NCI-H1436 treated with DMSO at 0.1 percent for 48 hours (cell line): ENCODE data around the gene BEGAIN.

Experiments used
- DNase-seq: peaks from one replicate; lab custom pipeline; 2025; lab: John Stamatoyannopoulos, UW

BEGAIN gene

GRCh38 chr14:100615736-100616695 lies 28.8 kb upstream of the BEGAIN start:
- DNase-seq: no peak

- DNase-seq: no peak
Measured at GRCh38 chr14:100614803-100615202, 27.6 kb upstream of the BEGAIN start.

DNA sequence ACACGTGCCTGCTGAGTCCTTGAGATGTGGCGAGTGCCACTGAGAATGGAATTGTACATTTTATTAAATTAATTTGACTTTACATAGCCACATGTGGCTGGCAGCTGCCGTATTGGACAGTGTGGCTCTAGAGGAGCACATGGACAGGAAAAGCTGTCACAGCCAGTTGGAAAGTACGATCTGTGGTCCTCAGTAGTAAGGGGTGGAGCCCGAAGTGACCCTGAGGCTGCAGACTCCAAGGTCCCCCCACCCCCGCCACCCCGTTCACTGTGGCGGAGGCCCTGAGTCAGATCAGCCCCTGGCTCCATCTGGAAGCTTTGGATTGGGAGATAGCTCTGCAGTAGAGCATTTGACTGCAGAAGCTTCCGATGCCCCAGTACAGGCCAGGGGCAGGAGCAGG lies 25.8 kb upstream of the BEGAIN start:
- DNase-seq: no peak

GRCh38 chr14:100611811-100612480 lies 24.7 kb upstream of the BEGAIN start:
- DNase-seq: no peak

DNA sequence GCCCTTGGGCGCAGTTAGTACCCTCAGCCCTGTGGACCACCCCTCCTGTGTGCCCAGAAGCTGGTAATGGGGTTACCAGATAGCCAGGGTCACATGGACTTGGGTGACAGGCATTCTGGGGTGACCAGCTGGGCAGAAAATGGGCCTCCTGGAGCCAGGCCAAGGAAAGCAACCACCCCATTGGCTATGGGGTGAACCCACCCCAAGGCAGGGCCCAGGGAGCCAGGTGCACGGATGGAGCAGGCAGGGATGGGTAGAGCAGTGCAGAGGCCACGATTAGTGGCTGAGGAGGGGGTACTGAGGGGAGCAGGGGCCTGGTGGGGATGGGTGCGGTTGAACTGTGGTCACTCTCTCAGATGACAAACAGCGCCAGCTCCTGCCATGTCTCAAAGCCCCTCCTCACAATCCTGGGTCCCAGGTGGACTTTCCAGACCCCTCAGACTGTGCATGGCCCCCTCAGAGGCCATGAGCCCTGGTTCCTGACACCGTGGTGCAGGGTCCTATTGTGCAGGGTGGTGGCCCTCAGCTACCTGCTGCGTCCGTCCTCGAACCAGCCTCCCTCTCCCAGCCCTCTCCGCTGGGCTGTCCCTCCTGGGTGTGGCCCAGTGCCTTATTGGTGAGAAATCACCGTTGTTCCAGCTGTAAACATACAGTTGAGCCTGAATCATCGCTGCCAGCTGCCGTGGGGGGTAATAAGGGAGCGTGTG lies 23.4 kb upstream of the BEGAIN start:
- DNase-seq: no peak

DNA sequence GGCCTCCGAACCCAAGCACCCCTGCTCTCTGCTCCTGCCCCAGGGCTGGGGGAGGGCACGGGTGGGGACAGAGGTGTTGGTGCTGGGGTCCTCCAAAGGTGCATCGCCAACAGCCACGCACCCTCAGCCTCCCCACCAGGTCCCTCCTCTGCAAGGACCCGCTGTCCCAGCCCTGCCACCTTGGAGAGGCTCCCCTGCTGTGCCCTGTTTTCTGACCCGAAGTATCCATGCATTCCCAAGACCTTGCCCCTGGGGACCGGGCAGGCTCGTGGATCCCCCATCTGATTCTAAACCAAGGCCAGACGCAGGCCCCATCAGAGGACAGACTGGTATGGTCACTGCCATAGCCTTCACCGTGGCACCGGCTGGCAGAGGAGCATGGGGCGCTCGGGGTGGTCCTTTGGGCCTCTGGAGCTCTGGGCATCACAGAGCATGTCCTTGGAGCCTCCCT lies 22.7 kb upstream of the BEGAIN start:
- no peak for DNase-seq

DNA sequence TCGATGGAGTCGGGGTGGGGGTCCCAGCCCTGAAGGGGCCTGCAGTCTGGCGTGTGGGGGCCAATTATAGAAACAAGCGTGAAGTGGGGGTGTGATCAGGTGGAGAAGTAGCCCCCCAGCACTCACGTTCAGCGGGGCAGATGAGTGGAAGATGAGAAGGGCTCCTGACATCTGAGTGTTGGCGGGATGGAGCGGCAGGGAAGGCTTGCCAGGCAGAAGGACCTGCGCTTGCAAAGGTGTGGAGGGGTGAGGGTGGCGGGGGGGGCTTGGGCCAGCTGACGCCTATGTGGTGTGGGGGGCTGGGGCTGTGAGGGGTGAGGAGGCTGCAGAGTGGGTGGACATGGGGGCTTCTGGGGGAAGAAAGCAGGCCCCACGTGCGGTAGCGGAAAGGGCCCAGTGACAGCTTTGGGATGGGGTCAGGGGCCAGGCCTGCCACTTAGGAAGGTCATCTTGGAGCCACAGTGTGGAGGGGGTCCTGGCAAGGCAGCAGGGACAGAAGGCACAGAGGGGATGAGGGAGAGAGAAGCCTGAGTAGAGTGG lies 22.2 kb upstream of the BEGAIN start:
- no peak for DNase-seq

GRCh38 chr14:100608586-100609330 lies 21.5 kb upstream of the BEGAIN start:
- DNase-seq: no peak

DNA sequence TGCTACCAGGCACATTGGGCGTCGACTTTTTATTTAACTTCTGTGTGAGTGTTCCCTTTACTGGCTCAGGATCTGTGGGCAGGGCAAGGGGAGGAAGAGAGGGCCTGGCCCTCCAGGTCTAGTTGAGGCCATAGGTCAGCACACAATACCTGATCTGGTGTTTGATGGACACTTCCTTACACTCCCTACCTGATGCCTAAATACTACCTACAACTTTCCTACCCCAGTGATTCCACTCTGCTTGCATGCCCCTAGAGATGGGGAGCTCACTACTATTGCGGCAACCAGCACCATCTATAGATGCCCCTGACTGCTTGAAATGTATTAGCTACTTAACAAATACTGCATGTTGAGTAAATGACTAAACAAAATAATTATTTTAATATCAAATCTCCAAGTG lies 20.8 kb upstream of the BEGAIN start:
- no peak for DNase-seq

DNA sequence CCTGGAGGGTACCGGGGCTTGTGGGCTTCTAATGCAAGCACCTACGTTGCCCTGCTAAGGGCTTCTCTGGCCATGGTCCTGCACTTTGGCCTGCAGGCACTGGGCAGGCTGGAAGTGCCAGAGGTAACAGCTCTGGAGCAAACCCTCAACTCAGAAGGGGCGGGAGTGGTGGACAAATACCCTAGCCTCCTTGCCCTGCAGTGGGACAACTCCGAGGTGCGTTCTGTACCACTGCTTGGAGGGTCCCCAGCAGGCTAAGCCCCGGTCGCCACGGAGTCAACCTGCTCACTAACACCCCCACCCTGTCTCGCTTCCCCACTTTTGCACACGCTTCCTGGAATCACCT lies 20.4 kb upstream of the BEGAIN start:
- no peak for DNase-seq

DNA sequence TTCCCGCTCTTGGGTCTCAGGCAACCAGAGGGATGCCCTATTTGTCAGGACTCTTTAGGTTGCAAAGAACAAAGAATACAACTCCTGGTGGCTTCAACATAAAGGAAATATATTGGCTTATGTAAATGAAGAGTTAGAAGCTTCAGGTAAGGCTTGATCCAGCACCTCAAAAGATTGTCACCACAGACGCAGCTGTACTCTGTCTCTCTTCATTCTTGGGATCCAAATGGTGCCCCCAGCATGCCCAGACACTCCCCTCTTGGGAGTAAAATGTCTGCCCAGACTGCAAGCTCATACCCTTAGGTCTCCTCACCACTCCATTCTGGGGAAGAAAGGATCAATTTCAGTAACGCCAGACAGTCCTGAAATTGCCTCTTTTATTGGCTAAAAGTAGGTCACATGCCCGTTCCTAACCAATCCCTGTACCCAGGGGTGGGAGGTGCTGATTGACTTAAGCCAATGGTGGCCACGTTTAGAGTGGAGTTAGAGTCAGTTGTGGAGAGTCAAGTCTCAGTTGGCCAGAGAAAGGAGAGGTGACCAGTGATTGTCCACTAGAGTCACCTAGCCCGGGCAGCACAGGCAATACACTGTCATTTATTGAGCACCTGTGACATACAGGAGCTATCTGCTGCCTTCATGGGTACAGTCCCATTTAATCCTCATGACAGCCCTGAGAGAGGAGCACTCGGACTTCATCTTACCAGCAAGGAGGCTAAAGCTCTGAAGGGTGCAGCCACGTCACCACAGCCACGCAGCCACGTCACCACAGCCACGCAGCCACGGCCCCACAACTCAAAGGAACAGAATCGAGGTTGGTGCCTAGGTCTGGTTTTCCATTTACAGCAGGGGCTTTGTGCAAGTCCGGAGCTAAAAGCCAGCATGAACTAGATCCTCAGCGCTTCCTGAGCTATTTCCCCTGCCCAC lies 19.7 kb upstream of the BEGAIN start:
- no peak for DNase-seq

DNA sequence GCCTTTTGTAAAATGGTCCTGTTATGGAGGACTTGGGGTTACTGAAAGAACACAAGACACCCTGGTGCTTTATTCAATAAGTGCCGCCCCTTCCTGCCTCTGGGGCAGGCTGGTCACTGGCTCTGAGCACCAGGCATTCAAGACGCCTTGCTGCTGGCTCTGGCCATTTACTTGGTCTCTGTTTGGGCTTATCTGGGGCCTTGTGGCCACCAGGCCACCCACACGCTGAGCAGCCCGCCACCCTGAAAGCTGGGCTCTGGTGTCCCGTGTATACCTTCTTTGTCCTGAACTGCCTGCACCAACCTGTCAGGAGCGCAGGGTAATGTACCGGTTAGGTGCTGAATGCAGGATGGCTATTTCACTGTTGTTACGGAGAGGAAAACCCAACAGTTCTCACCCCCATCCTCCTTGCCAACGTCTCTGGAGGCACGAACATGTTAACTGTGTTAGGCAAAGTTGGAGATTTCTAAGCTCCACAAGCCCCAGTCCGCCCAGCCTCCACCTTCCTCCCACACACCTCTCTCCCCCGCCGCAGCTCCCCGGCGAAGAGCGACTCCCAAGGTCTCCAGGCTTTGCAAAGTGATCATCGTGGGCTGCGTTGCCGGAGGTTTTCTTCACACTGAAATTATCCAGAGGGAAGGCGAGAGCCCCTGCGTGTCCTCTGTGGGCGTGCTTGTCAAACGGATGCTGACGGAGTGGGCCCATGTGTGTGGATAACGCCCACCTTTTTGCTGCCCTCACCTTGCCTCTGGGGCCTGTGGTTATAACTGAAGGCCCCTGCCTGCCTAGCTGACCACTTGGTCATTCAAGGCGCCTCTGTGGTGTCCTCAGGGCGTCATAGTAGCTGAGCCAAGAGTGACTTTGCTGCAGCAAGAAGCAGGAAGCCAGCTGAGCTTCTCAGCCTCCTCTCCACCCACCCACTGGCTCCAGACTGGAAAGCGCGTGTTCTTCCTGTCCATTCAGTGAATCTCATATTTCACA lies 18.8 kb upstream of the BEGAIN start:
- DNase-seq: no peak

GRCh38 chr14:100605230-100605629 lies 18.0 kb upstream of the BEGAIN start:
- no peak for DNase-seq

- DNase-seq: no peak
Measured at GRCh38 chr14:100604709-100605108, 17.5 kb upstream of the BEGAIN start.

GRCh38 chr14:100604121-100604501 lies 16.9 kb upstream of the BEGAIN start:
- no peak for DNase-seq

- no peak for DNase-seq
Measured at GRCh38 chr14:100603341-100604120, 16.3 kb upstream of the BEGAIN start.

GRCh38 chr14:100602621-100603230 lies 15.5 kb upstream of the BEGAIN start:
- no peak for DNase-seq

- no peak for DNase-seq
Measured at GRCh38 chr14:100601914-100602313, 14.7 kb upstream of the BEGAIN start.
